GM08714 (cell line): ENCODE results near the gene DLG1.
"Not testable (repeated sequence)": the region's sequence is repeated elsewhere in the genome, so short reads cannot be mapped to it uniquely, and the experiment has no call there.

Experiments
- H3K4me3 ChIP-seq: fragments of 200-500 bp; sonication (Bioruptor generic); 2 replicates; pipeline ENCODE4 v1.5.1; 2014; ENCODE audit warnings: mild to moderate bottlenecking, low read length, inconsistent platforms
- ZNF274 ChIP-seq: IDR thresholded peaks from 2 replicates; pipeline ENCODE4 v1.6.1; 2012; ENCODE audit warnings: mild to moderate bottlenecking, low read depth, low read length

DLG1 gene

GRCh38 chr3:197093871-197094270 lies 204.5 kb downstream of the DLG1 start:
- no peak overlapping the region for H3K4me3 ChIP-seq
- no peak for TF ChIP-seq ZNF274

GRCh38 chr3:197088370-197088769 lies 210.0 kb downstream of the DLG1 start:
- TF ChIP-seq ZNF274: no peak
- H3K4me3 ChIP-seq: no peak overlapping the region

GRCh38 chr3:197085137-197085536 lies 213.3 kb downstream of the DLG1 start:
- no peak for TF ChIP-seq ZNF274
- no peak overlapping the region for H3K4me3 ChIP-seq

- H3K4me3 ChIP-seq: no peak overlapping the region
- TF ChIP-seq ZNF274: no peak
Measured at GRCh38 chr3:197083486-197083885, 214.9 kb downstream of the DLG1 start.

- TF ChIP-seq ZNF274: no peak
- H3K4me3 ChIP-seq: no peak overlapping the region
Measured at GRCh38 chr3:197082871-197083270, 215.5 kb downstream of the DLG1 start.

- TF ChIP-seq ZNF274: no peak
Measured at GRCh38 chr3:197080344-197080743, 218.1 kb downstream of the DLG1 start.

GRCh38 chr3:197076415-197076814 lies 222.0 kb downstream of the DLG1 start:
- H3K4me3 ChIP-seq: no peak overlapping the region
- TF ChIP-seq ZNF274: no peak

More at GRCh38 chr3:197080344-197080743, 218.1 kb downstream of the DLG1 start:
- no peak overlapping the region for H3K4me3 ChIP-seq

GRCh38 chr3:197068077-197068476 lies 230.3 kb downstream of the DLG1 start:
- TF ChIP-seq ZNF274: no peak
- no peak overlapping the region for H3K4me3 ChIP-seq

GRCh38 chr3:197064771-197065170 lies 233.6 kb downstream of the DLG1 start:
- TF ChIP-seq ZNF274: no peak
- H3K4me3 ChIP-seq: no peak overlapping the region

- TF ChIP-seq ZNF274: no peak
Measured at GRCh38 chr3:197062446-197062845, 236.0 kb downstream of the DLG1 start.

GRCh38 chr3:197051637-197052036 lies 246.8 kb downstream of the DLG1 start:
- not testable (repeated sequence) for H3K4me3 ChIP-seq

More at GRCh38 chr3:197062446-197062845, 236.0 kb downstream of the DLG1 start:
- no peak overlapping the region for H3K4me3 ChIP-seq

- TF ChIP-seq ZNF274: no peak
Measured at GRCh38 chr3:197050511-197050910, 247.9 kb downstream of the DLG1 start.

GRCh38 chr3:197042539-197042938 lies 255.9 kb downstream of the DLG1 start:
- no peak for TF ChIP-seq ZNF274

More at GRCh38 chr3:197050511-197050910, 247.9 kb downstream of the DLG1 start:
- H3K4me3 ChIP-seq: no peak overlapping the region

GRCh38 chr3:197041875-197042488 lies 256.4 kb downstream of the DLG1 start:
- H3K4me3 ChIP-seq: no peak overlapping the region
- no peak for TF ChIP-seq ZNF274

More at GRCh38 chr3:197042539-197042938, 255.9 kb downstream of the DLG1 start:
- H3K4me3 ChIP-seq: no peak overlapping the region

- H3K4me3 ChIP-seq: no peak overlapping the region
- TF ChIP-seq ZNF274: no peak
Measured at GRCh38 chr3:197040658-197041057, 257.8 kb downstream of the DLG1 start.
